ENCODE results near the gene C17orf50.

Gene C17orf50

GRCh38 chr17:35716897-35717465 lies 43.7 kb upstream of the C17orf50 start:
- H3K9me3 ChIP-seq (ENCODE audit: insufficient read depth, low read length) = no peaks in the 10 kb centered on the region
- no peaks in the 10 kb centered on the region for H3K9me2 ChIP-seq (replicated peaks; ENCODE audit: insufficient read depth, low read length)
- H3K27me3 ChIP-seq (ENCODE audit: low read length) = no peaks in the 10 kb centered on the region
- H3K36me3 ChIP-seq (ENCODE audit: low read length) = no peaks in the 10 kb centered on the region; the same call in 1 of the 2 replicates
- no peak overlapping the region for H3K4me3 ChIP-seq (ENCODE audit: insufficient read depth, low read length, poor library complexity, severe bottlenecking)
- no peak overlapping the region for H3K9ac ChIP-seq (ENCODE audit: low read length)
- no peaks in the 10 kb centered on the region for H4K20me1 ChIP-seq (ENCODE audit: low read depth, low read length)
- TF ChIP-seq CTCF (IDR thresholded peaks at IDR 0.05; ENCODE audit: insufficient read depth, low read length, poor library complexity, severe bottlenecking) = no peak
- TF ChIP-seq EZH2phosphoT487 (conservative IDR thresholded peaks at IDR 0.05; ENCODE audit: low read length) = no peak
- no peak overlapping the region for H3K27ac ChIP-seq (ENCODE audit: low read depth, low read length)
- H3K4me2 ChIP-seq (ENCODE audit: low read depth, low read length, poor library complexity, severe bottlenecking) = no peak overlapping the region
- H3F3A ChIP-seq (ENCODE audit: insufficient read depth) = no peaks in the 10 kb centered on the region
- H3K79me2 ChIP-seq (ENCODE audit: insufficient read depth, low read length) = no peaks in the 10 kb centered on the region
- no peak overlapping the region for H2AFZ ChIP-seq (ENCODE audit: low read depth, low read length, severe bottlenecking)

- H3K9ac ChIP-seq (ENCODE audit: low read length) = no peak overlapping the region
- no peaks in the 10 kb centered on the region for H3K27me3 ChIP-seq (ENCODE audit: low read length)
- no peaks in the 10 kb centered on the region for H3K9me2 ChIP-seq (replicated peaks; ENCODE audit: insufficient read depth, low read length)
- no peaks in the 10 kb centered on the region for H3K79me2 ChIP-seq (ENCODE audit: insufficient read depth, low read length)
- no peak overlapping the region for H3K27ac ChIP-seq (ENCODE audit: low read depth, low read length)
- H3K9me3 ChIP-seq (ENCODE audit: insufficient read depth, low read length) = no peaks in the 10 kb centered on the region
- TF ChIP-seq CTCF (IDR thresholded peaks at IDR 0.05; ENCODE audit: insufficient read depth, low read length, poor library complexity, severe bottlenecking) = no peak
- TF ChIP-seq EZH2phosphoT487 (conservative IDR thresholded peaks at IDR 0.05; ENCODE audit: low read length) = no peak
- no peaks in the 10 kb centered on the region; the same call in 1 of the 2 replicates for H3K36me3 ChIP-seq (ENCODE audit: low read length)
- H3F3A ChIP-seq (ENCODE audit: insufficient read depth) = no peaks in the 10 kb centered on the region
- no peak overlapping the region for H2AFZ ChIP-seq (ENCODE audit: low read depth, low read length, severe bottlenecking)
- no peak overlapping the region for H3K4me3 ChIP-seq (ENCODE audit: insufficient read depth, low read length, poor library complexity, severe bottlenecking)
- H4K20me1 ChIP-seq (ENCODE audit: low read depth, low read length) = no peaks in the 10 kb centered on the region
- no peak overlapping the region for H3K4me2 ChIP-seq (ENCODE audit: low read depth, low read length, poor library complexity, severe bottlenecking)
Measured at GRCh38 chr17:35717475-35717874, 43.2 kb upstream of the C17orf50 start.

GRCh38 chr17:35723735-35724134 lies 37.0 kb upstream of the C17orf50 start:
- no peaks in the 10 kb centered on the region for H3K79me2 ChIP-seq (ENCODE audit: insufficient read depth, low read length)
- no peak overlapping the region for H3K4me3 ChIP-seq (ENCODE audit: insufficient read depth, low read length, poor library complexity, severe bottlenecking)
- H2AFZ ChIP-seq (ENCODE audit: low read depth, low read length, severe bottlenecking) = no peak overlapping the region
- no peaks in the 10 kb centered on the region for H3F3A ChIP-seq (ENCODE audit: insufficient read depth)
- H3K36me3 ChIP-seq (ENCODE audit: low read length) = no peaks in the 10 kb centered on the region; the same call in 1 of the 2 replicates
- no peaks in the 10 kb centered on the region for H3K27me3 ChIP-seq (ENCODE audit: low read length)
- H3K4me2 ChIP-seq (ENCODE audit: low read depth, low read length, poor library complexity, severe bottlenecking) = no peak overlapping the region
- TF ChIP-seq EZH2phosphoT487 (conservative IDR thresholded peaks at IDR 0.05; ENCODE audit: low read length) (no peak), CTCF (IDR thresholded peaks at IDR 0.05; ENCODE audit: insufficient read depth, low read length, poor library complexity, severe bottlenecking) (no peak)
- no peak overlapping the region for H3K27ac ChIP-seq (ENCODE audit: low read depth, low read length)
- no peaks in the 10 kb centered on the region for H3K9me2 ChIP-seq (replicated peaks; ENCODE audit: insufficient read depth, low read length)
- H3K9me3 ChIP-seq (ENCODE audit: insufficient read depth, low read length) = no peaks in the 10 kb centered on the region
- H3K9ac ChIP-seq (ENCODE audit: low read length) = no peak overlapping the region
- no peaks in the 10 kb centered on the region for H4K20me1 ChIP-seq (ENCODE audit: low read depth, low read length)
